Astrocyte (in vitro differentiated cells and primary cell): ENCODE data around the gene VPS26C. TPM values are rescaled to one million over a fixed set of nuclear protein-coding genes. Genes with fewer than 3 reads are reported as not detected.

Source experiments
- DNase-seq: peaks from one replicate; pipeline ENCODE4 v3.0.0-alpha.2; 2010; ENCODE audit warnings: low read depth
- FAIRE-seq: peaks from 2 replicates; lab custom pipeline; 2011; peaks lifted over from hg19 to GRCh38; lab: Jason Lieb, UNC
- H2AFZ ChIP-seq: 2 replicates; pipeline ENCODE4 v1.6.0; 2012; ENCODE audit warnings: low read depth, low read length, inconsistent platforms
- H3K27ac ChIP-seq: 2 replicates; pipeline ENCODE4 v1.5.1; 2011; ENCODE audit warnings: low read depth, low read length, inconsistent platforms
- H3K27me3 ChIP-seq: 2 replicates; pipeline ENCODE4 v1.6.0; 2011; ENCODE audit warnings: low read length, inconsistent platforms; ENCODE audit not compliant: insufficient read depth
- H3K36me3 ChIP-seq: 2 replicates; pipeline ENCODE4 v1.5.1; 2011; ENCODE audit warnings: low read length, inconsistent platforms; ENCODE audit not compliant: insufficient read depth
- H3K4me1 ChIP-seq: 2 replicates; pipeline ENCODE4 v1.5.1; 2011; ENCODE audit warnings: low read length, inconsistent platforms; ENCODE audit not compliant: insufficient read depth
- H3K4me2 ChIP-seq: 2 replicates; pipeline ENCODE4 v1.6.0; 2012; ENCODE audit warnings: low read length, inconsistent platforms
- H3K4me3 ChIP-seq: 2 replicates; pipeline ENCODE4 v1.5.1; 2011; ENCODE audit warnings: low read depth, mild to moderate bottlenecking, low read length, inconsistent platforms; ENCODE audit not compliant: insufficient read depth
- H3K79me2 ChIP-seq: 2 replicates; pipeline ENCODE4 v1.6.0; 2012; ENCODE audit warnings: mild to moderate bottlenecking, low read length, inconsistent platforms; ENCODE audit not compliant: insufficient read depth
- H3K9ac ChIP-seq: 2 replicates; pipeline ENCODE4 v1.6.0; 2012; ENCODE audit warnings: mild to moderate bottlenecking, low read length, inconsistent platforms
- H3K9me3 ChIP-seq: 2 replicates; pipeline ENCODE4 v1.5.1; 2012; ENCODE audit warnings: low read depth, mild to moderate bottlenecking, low read length, inconsistent platforms; ENCODE audit not compliant: insufficient read depth
- H4K20me1 ChIP-seq: 2 replicates; pipeline ENCODE4 v1.6.0; 2012; ENCODE audit warnings: low read length, inconsistent platforms; ENCODE audit not compliant: insufficient read depth
- H3K27ac Mint-ChIP-seq: one replicate; pipeline ENCODE4 v1.8.0; 2021; ENCODE audit warnings: mild to moderate bottlenecking, mixed read lengths; ENCODE audit not compliant: unreplicated experiment
- H3K27me3 Mint-ChIP-seq: one replicate; pipeline ENCODE4 v1.8.0; 2021; ENCODE audit warnings: low read depth, mixed read lengths; ENCODE audit not compliant: unreplicated experiment
- H3K36me3 Mint-ChIP-seq: one replicate; pipeline ENCODE4 v1.8.0; 2021; ENCODE audit warnings: low read depth, mixed read lengths; ENCODE audit not compliant: unreplicated experiment
- H3K4me1 Mint-ChIP-seq: one replicate; pipeline ENCODE4 v1.8.0; 2021; ENCODE audit warnings: low read depth, mixed read lengths; ENCODE audit not compliant: unreplicated experiment
- H3K4me3 Mint-ChIP-seq: one replicate; pipeline ENCODE4 v1.8.0; 2021; ENCODE audit warnings: mild to moderate bottlenecking, moderate library complexity, mixed read lengths; ENCODE audit not compliant: unreplicated experiment
- H3K9me3 Mint-ChIP-seq: one replicate; pipeline ENCODE4 v1.8.0; 2021; ENCODE audit warnings: mild to moderate bottlenecking, mixed read lengths; ENCODE audit not compliant: unreplicated experiment
- CTCF ChIP-seq: IDR thresholded peaks from 2 replicates; pipeline ENCODE4 v1.5.1; 2011; ENCODE audit warnings: low read depth, mild to moderate bottlenecking, inconsistent platforms, low read length, moderate library complexity; ENCODE audit not compliant: insufficient read depth
- EZH2 ChIP-seq: IDR thresholded peaks from 2 replicates; pipeline ENCODE4 v1.6.1; 2012; ENCODE audit warnings: mild to moderate bottlenecking, low read length, inconsistent platforms; ENCODE audit not compliant: insufficient read depth
- total RNA-seq: library from RNA; stranded (reverse); gene quantifications from 2 replicates; pipeline ENCODE4 v1.2.1, GENCODE V29; 2021

Gene VPS26C
- total RNA-seq, 1 donor from 2014 or later = 52.9 TPM

GRCh38 chr21:37219761-37220432, 47.2 kb downstream of the VPS26C start:
- no peak overlapping the region for H3K4me3 Mint-ChIP-seq
- Histone ChIP-seq H2AFZ (peak overlapping the region; percentile 65), H3K27ac (no peak overlapping the region)

GRCh38 chr21:37214952-37215351, 52.2 kb downstream of the VPS26C start:
- Histone ChIP-seq H3K9me3 (peaks cover 1% of the 10 kb centered on the region), H3K36me3 (no peaks in the 10 kb centered on the region), H3K79me2 (no peaks in the 10 kb centered on the region), H3K27ac (no peak overlapping the region), H3K4me3 (no peak overlapping the region), H3K27me3 (no peaks in the 10 kb centered on the region), H3K4me2 (no peak overlapping the region), H3K4me1 (peaks cover 1% of the 10 kb centered on the region), H3K9ac (no peak overlapping the region), H2AFZ (no peak overlapping the region), H4K20me1 (no peaks in the 10 kb centered on the region)
- peaks cover 2% of the 10 kb centered on the region for H3K27me3 Mint-ChIP-seq
- no peak overlapping the region for H3K27ac Mint-ChIP-seq
- H3K36me3 Mint-ChIP-seq = peaks cover 4% of the 10 kb centered on the region
- peaks cover 1% of the 10 kb centered on the region for H3K9me3 Mint-ChIP-seq
- H3K4me1 Mint-ChIP-seq = no peaks in the 10 kb centered on the region
- no peak overlapping the region for H3K4me3 Mint-ChIP-seq
- TF ChIP-seq CTCF (no peak), EZH2 (no peak)
- FAIRE-seq (no peak), DNase-seq (no peak)

More at GRCh38 chr21:37219761-37220432, 47.2 kb downstream of the VPS26C start:
- Histone ChIP-seq H3K27me3 (no peaks in the 10 kb centered on the region), H3K4me1 (peaks cover 5% of the 10 kb centered on the region), H3K36me3 (peaks cover 6% of the 10 kb centered on the region), H3K4me2 (peak overlapping the region; percentile 86), H3K79me2 (no peaks in the 10 kb centered on the region), H3K9ac (peak overlapping the region; percentile 67), H4K20me1 (peaks cover 1% of the 10 kb centered on the region), H3K4me3 (peak overlapping the region; percentile 63), H3K9me3 (peaks cover 3% of the 10 kb centered on the region)
- Mint-ChIP-seq H3K9me3 (peaks cover 3% of the 10 kb centered on the region), H3K27me3 (peaks cover 2% of the 10 kb centered on the region), H3K4me1 (no peaks in the 10 kb centered on the region), H3K27ac (no peak overlapping the region), H3K36me3 (peaks cover 25% of the 10 kb centered on the region)
- TF ChIP-seq CTCF = no peak
- TF ChIP-seq EZH2 = no peak
- no peak for FAIRE-seq
- DNase-seq = peak; percentile 9

GRCh38 chr21:37210799-37211198, 56.3 kb downstream of the VPS26C start:
- TF ChIP-seq EZH2 (no peak), CTCF (no peak)
- Mint-ChIP-seq H3K9me3 (peaks cover 1% of the 10 kb centered on the region), H3K27ac (no peak overlapping the region), H3K36me3 (peaks cover 6% of the 10 kb centered on the region), H3K4me1 (peaks cover 9% of the 10 kb centered on the region), H3K27me3 (no peaks in the 10 kb centered on the region), H3K4me3 (no peak overlapping the region)
- no peak overlapping the region for H3K4me2 ChIP-seq
- H3K79me2 ChIP-seq = no peaks in the 10 kb centered on the region
- DNase-seq (no peak), FAIRE-seq (no peak)
- H4K20me1 ChIP-seq = peaks cover 5% of the 10 kb centered on the region
- no peaks in the 10 kb centered on the region for H3K36me3 ChIP-seq
- H3K4me3 ChIP-seq = no peak overlapping the region
- no peak overlapping the region for H3K9ac ChIP-seq
- no peak overlapping the region for H2AFZ ChIP-seq
- H3K27me3 ChIP-seq = no peaks in the 10 kb centered on the region
- H3K27ac ChIP-seq = no peak overlapping the region
- peaks cover 3% of the 10 kb centered on the region for H3K4me1 ChIP-seq
- H3K9me3 ChIP-seq = peaks cover 4% of the 10 kb centered on the region
